Vagina (tissue), 2 donors: Measurements from ENCODE around the gene SLC25A48.

Source experiments
- CTCF ChIP-seq, 3 experiments: fragments of 450-650 bp in 2 of 3; fragments of 200-600 bp in 1 of 3; sonication (generic) in 1 of 3; IDR thresholded peaks; one replicate each; pipeline ENCODE4 v1.5.1; 2017 to 2019; ENCODE audit warnings: antibody characterized with exemption in 3 of 3, mild to moderate bottlenecking in 2 of 3, moderate library complexity in 2 of 3
- POLR2A ChIP-seq, 2 donors: fragments of 450-650 bp; IDR thresholded peaks; one replicate each; pipeline ENCODE4 v1.6.1; 2017; ENCODE audit warnings: antibody characterized with exemption in 2 of 2, mild to moderate bottlenecking in 2 of 2, moderate library complexity in 2 of 2

GRCh38 chr5:135913713-135914626 lies 79.5 kb downstream of the SLC25A48 start:
- TF ChIP-seq POLR2A (IDR thresholded peaks at IDR 0.05) = no peak
- TF ChIP-seq CTCF (IDR thresholded peaks at IDR 0.05) = no peak
